ENCODE data around the gene DYNC2I2.
"Not testable (repeated sequence)": the region's sequence is repeated elsewhere in the genome, so short reads cannot be mapped to it uniquely, and the experiment has no call there.

Gene DYNC2I2

DNA sequence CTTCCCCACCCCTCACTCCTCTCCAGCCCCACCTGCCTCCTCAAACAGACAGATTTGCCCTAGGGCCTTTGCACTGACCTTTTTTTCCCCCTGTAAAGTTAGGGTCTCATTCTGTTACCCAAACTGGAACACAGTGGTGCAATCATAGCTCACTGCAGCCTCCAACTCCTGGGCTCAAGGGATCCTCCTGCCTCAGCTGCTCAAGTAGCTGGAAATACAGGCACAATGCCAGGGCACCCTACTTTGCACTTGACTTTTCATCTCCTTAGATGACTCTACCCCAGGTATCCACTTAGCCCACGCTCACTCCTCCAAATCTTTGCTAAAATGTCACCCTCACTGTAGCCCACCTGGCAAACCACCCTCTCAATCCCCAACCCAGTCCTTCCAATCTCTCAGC, 2.2 kb downstream of the DYNC2I2 start:
- FAIRE-seq, result no peak
- TF ChIP-seq, protein P1, sequence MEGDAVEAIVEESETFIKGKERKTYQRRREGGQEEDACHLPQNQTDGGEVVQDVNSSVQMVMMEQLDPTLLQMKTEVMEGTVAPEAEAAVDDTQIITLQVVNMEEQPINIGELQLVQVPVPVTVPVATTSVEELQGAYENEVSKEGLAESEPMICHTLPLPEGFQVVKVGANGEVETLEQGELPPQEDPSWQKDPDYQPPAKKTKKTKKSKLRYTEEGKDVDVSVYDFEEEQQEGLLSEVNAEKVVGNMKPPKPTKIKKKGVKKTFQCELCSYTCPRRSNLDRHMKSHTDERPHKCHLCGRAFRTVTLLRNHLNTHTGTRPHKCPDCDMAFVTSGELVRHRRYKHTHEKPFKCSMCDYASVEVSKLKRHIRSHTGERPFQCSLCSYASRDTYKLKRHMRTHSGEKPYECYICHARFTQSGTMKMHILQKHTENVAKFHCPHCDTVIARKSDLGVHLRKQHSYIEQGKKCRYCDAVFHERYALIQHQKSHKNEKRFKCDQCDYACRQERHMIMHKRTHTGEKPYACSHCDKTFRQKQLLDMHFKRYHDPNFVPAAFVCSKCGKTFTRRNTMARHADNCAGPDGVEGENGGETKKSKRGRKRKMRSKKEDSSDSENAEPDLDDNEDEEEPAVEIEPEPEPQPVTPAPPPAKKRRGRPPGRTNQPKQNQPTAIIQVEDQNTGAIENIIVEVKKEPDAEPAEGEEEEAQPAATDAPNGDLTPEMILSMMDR (IDR thresholded peaks at IDR 0.05; ENCODE audit: insufficient read depth, missing control alignments), result no peak
- no peak for DNase-seq (ENCODE audit: insufficient read length, low spot score)

DNA sequence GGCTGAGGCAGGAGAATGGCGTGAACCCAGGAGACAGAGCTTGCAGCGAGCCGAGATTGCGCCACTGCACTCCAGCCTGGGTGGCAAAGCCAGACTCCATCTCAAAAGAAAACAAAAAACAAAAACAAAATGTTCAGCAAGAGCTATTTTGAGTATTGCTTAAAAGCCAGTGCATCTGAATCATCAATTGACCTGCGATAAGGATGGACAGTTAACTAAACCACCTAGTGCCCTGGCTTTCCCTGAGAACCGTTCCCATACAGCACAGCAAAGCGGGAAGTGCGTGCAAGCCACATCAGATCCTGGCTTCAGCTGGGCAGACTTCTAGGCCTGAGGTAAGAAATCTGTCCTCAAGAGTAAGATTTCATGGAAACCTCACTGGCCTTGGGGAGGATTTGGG, 2.7 kb downstream of the DYNC2I2 start:
- TF ChIP-seq, protein P1 (IDR thresholded peaks at IDR 0.05; ENCODE audit: insufficient read depth, missing control alignments), result no peak
- FAIRE-seq (no peak), DNase-seq (ENCODE audit: insufficient read length, low spot score) (no peak)

DNA sequence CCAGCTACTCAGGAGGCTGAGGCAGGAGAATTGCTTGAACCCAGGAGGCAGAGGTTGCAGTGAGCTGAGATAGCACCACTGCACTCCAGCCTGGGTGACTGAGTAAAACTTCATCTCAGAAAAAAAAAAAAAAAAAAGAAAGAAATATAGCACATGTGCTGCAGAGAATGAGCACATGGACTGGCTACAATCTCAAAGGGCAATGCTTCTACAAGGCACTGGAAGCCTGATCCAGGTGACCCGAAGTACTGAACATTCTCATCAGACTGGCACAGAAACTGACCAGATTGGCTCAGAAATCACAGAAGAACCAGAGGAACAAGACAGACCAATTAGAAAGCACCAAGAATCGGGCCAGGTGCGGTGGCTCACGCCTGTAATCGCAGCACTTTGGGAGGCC, 4.8 kb downstream of the DYNC2I2 start:
- TF ChIP-seq, protein P1 (IDR thresholded peaks at IDR 0.05; ENCODE audit: insufficient read depth, missing control alignments), result no peak
- no peak for DNase-seq (ENCODE audit: insufficient read length, low spot score)
- no peak for FAIRE-seq

DNA sequence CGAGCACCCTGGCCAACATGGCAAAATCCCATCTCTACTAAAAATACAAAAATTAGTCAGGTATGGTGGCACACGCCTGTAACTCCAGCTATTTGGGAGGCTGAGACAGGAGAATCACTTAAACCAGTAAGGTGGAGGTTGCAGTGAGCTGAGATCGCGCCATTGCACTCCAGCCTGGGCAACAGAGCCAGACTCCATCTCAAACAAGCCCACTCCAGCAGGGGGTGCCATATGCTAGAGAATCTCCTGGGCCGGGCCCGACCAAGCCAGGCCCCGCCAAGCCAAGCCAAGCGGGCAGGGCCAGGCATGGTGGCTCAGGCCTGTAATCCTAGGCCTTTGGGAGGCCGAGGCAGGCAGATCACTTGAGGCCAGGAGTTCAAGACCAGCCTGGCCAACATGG, 8.4 kb downstream of the DYNC2I2 start:
- FAIRE-seq, result not testable (repeated sequence)
- TF ChIP-seq, protein P1 (IDR thresholded peaks at IDR 0.05; ENCODE audit: insufficient read depth, missing control alignments), result peak; percentile 29
- peak; percentile 2 for DNase-seq (ENCODE audit: insufficient read length, low spot score)

DNA sequence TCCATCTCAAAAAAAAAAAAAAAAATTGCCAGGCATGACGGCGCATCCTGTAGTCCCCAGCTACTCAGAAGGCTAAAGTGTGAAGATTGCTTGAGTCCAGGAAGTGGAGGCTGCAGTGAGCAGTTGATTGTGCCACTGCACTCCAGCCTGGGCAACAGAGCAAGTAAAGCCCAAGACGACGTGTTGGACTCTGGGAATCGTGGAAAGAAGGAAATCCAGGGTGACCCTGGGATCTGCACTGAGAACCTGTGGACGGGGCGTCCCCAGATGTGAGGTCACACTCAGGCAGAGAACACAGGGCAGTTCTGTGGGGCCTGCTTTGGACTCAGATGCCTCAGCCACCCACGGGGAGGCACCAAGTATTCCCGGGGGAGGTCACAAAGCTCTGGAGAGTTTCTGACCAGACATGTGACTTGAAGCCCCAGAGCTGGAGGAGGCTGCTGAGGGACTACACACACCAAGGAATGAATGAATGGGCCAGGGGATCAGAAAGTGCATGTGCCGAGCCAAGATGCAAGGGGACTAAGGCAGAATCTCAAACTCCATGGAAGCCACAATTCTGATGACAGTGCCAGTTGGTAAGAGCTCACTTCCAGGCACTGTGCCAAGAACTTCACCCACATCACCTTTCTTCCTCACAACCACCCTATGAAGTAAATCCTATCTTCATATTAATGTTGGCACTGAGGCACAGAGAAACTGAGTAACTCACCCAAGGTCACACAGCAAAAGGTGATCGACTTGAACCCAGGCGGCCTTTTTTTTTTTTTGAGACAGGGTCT, 12.9 kb downstream of the DYNC2I2 start:
- TF ChIP-seq, protein P1 (IDR thresholded peaks at IDR 0.05; ENCODE audit: insufficient read depth, missing control alignments), result no peak
- DNase-seq (ENCODE audit: insufficient read length, low spot score) (peak; percentile 13), FAIRE-seq (no peak)

DNA sequence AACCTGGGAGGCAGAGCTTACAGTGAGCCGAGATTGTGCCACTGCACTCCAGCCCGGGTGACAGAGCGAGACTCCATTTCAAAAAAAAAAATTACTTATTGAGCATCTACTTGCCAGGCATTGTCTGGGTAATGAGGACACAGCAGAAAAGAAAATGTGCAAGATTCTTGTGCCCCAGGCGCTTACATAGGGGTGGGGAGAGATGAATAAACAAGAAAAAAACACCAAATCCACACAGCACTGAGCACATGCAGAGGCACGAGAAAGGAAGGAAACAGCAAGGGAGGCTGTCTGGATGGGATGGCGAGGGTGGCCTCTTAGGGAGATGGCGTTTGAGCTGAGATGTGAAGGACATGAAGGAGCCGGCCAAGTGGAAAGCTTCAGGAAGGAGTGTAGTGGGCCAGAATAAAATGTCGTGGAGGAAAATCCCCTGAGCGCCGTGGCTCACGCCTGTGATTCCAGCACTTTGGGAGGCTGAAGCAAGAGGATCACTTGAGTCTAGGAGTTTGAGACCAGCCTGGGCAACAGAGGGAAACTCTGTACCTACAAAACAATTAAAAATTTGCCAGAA, 13.9 kb downstream of the DYNC2I2 start:
- peak; percentile 21 for DNase-seq (ENCODE audit: insufficient read length, low spot score)
- TF ChIP-seq, protein P1 (IDR thresholded peaks at IDR 0.05; ENCODE audit: insufficient read depth, missing control alignments), result no peak
- FAIRE-seq, result no peak

DNA sequence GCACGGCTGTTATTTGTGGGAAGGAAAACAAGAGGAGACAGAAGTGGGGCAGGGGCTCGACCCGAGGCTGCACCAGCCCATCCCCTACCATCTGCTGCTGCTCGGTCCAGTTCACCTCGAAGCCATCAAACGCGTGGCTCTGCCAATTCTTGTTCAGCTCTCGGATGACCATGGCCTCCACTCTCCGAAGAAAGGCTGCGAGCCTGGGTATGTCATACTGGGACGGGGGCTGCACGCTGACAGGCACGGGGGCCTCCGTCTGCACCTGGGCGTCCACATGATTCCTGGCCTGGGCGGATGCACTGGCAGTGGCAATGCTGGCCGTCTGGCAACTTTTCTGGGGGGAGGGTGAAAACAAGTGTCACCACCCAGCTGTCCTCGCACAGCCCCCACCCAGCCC, 16.0 kb downstream of the DYNC2I2 start:
- TF ChIP-seq, protein P1 (IDR thresholded peaks at IDR 0.05; ENCODE audit: insufficient read depth, missing control alignments), result no peak
- peak; percentile 2 for DNase-seq (ENCODE audit: insufficient read length, low spot score)
- no peak for FAIRE-seq
